Lower lobe of right lung (tissue), 2 donors: Measurements from ENCODE around the gene STX12. TPM values are rescaled to one million over a fixed set of nuclear protein-coding genes. Genes with fewer than 3 reads are reported as not detected.
A peak's percentile ranks its signal among the peaks of the same experiment; 100 is the strongest.

ENCODE experiments used
- ATAC-seq, 2 donors: fragments of 200-7000 bp; cut with Tn5 transposase; one replicate each; pipeline ENCODE4 v1.9.1; 2020 to 2022; ENCODE audit warnings: mild to moderate bottlenecking in 2 of 2, moderate library complexity in 2 of 2
- DNase-seq: peaks from one replicate; pipeline ENCODE4 v3.0.0-alpha.2; 2020
- H3K27ac ChIP-seq: fragments of 200-600 bp; one replicate; pipeline ENCODE4 v1.8.0; 2022
- H3K27me3 ChIP-seq: fragments of 200-600 bp; one replicate; pipeline ENCODE4 v1.8.0; 2022; ENCODE audit warnings: low read depth
- H3K36me3 ChIP-seq: fragments of 200-600 bp; one replicate; pipeline ENCODE4 v1.8.0; 2022; ENCODE audit warnings: mild to moderate bottlenecking
- H3K4me1 ChIP-seq: fragments of 200-600 bp; one replicate; pipeline ENCODE4 v1.8.0; 2022
- H3K4me3 ChIP-seq: fragments of 200-600 bp; one replicate; pipeline ENCODE4 v1.8.0; 2022; ENCODE audit warnings: mild to moderate bottlenecking
- H3K9me3 ChIP-seq: fragments of 200-600 bp; one replicate; pipeline ENCODE4 v1.8.0; 2022
- intact Hi-C: fragments of 100-400 bp; cut with DNase I; formaldehyde crosslinking; loops from one replicate; pipeline ENCODE4 v1.11.0; 2022
- total RNA-seq: library from RNA; stranded (reverse); fragmentation: NEBNext Ultra II Directional; extraction: Animal tissue kit (Norgen Biotek cat#: 25700); gene quantifications from one replicate; pipeline ENCODE4 v1.2.1, GENCODE V29; 2021
- TF ChIP-seq, protein P1 (sequence below): fragments of 200-600 bp; IDR thresholded peaks from one replicate; pipeline ENCODE4 v1.8.0; 2022; ENCODE audit warnings: antibody characterized with exemption, mild to moderate bottlenecking
- donor health status: DM: no; HTN: yes; CAD: no; lungs with severe emphysema.

Gene STX12
- total RNA-seq, 1 donor from 2014 or later = 91.0 TPM

DNA sequence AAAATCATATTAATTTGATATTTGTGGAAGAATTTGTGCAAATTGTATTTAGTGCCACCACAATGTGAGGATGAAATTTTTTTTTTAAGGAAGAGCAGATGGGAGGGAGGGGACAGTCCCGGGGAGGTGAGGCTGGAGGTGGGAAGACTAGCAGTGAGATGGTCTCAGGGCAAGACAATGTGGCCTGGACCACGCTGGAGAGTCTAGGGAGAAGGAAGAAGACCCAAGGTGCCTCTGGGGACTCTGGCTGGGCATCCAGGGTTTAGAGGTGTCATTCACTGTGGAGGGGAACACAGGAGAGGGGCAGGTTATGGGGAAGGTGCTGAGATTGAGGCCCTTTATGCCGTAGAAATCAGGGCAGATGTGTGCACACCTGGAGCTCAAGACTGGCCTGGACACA lies 89.0 kb downstream of the STX12 start:
- no peaks in the 10 kb centered on the region for H3K9me3 ChIP-seq
- H3K4me3 ChIP-seq = no peak overlapping the region
- DNase-seq (no peak), ATAC-seq (no peak)
- H3K4me1 ChIP-seq = peaks cover 24% of the 10 kb centered on the region
- H3K27ac ChIP-seq = peak overlapping the region; percentile 80
- intact Hi-C loops = no loop called here
- TF ChIP-seq, protein P1, sequence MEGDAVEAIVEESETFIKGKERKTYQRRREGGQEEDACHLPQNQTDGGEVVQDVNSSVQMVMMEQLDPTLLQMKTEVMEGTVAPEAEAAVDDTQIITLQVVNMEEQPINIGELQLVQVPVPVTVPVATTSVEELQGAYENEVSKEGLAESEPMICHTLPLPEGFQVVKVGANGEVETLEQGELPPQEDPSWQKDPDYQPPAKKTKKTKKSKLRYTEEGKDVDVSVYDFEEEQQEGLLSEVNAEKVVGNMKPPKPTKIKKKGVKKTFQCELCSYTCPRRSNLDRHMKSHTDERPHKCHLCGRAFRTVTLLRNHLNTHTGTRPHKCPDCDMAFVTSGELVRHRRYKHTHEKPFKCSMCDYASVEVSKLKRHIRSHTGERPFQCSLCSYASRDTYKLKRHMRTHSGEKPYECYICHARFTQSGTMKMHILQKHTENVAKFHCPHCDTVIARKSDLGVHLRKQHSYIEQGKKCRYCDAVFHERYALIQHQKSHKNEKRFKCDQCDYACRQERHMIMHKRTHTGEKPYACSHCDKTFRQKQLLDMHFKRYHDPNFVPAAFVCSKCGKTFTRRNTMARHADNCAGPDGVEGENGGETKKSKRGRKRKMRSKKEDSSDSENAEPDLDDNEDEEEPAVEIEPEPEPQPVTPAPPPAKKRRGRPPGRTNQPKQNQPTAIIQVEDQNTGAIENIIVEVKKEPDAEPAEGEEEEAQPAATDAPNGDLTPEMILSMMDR = no peak
- H3K36me3 ChIP-seq = no peaks in the 10 kb centered on the region
- no peaks in the 10 kb centered on the region for H3K27me3 ChIP-seq

DNA sequence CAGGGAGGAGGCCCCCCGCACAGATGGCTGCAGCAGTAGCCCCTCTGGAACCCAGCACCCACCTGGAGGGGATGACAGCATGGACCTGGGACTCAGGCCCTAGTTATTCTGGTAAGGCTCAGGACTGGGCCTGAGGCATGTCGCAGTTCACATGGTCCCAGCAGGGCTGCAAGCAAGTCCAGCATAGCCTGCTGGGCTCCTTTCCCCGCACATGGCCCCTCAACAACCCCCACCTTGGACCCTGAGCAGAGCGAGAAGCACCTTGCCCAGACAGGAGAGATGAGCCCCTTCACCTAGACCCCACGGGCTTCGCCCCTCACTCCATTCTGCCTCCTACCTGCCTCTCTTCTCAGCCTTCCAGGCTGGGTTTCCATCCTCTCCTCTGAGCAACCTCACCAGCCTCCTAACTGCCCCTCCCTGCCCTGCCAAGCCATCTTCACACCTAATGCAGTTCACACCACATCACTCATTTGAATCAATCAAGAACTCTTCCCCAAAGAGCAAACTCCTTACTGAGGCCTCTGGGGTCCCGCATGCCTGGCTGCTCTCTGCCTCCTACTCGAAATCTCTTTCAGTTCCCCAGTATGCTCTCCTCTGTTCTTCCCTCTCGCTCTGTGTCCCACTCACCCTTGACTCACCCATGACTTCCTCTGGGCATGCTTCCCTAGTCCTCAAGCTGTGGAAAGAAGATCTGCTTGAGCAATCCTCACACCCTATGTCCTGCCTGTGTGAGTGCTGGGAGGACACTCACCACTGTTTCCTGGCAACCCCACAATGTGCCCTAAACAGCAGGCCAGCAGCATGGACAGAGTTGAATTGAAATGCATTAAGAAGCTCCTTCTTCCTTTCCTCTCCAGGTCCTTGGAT lies 89.9 kb downstream of the STX12 start:
- intact Hi-C loops = no loop called here
- DNase-seq (peak; percentile 77), ATAC-seq (peak; percentile 80 to 90)
- H3K9me3 ChIP-seq = no peaks in the 10 kb centered on the region
- H3K36me3 ChIP-seq = no peaks in the 10 kb centered on the region
- H3K4me3 ChIP-seq = peak overlapping the region; percentile 11
- H3K27ac ChIP-seq = peak overlapping the region; percentile 80
- peaks cover 24% of the 10 kb centered on the region for H3K4me1 ChIP-seq
- no peaks in the 10 kb centered on the region for H3K27me3 ChIP-seq
- TF ChIP-seq, protein P1 = no peak

DNA sequence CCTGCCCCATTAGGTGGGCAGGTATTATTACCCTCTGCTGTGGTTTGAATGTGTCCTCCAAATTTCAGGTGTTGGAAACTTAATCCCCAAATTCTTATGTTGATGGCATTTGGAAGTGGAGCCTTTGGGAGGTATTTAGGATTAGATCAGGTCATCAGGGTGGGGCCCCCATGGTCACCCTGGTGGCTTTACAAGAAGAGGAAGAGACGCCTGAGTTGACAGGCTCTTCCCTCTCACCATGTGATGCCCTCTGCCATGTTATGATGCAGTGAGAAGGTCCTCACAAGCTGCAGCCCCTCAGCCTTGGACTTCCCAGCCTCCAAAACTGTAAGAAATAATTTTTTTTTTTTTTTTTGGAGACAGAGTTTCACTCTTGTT lies 90.5 kb downstream of the STX12 start:
- peak; percentile 77 for DNase-seq
- intact Hi-C loops = no loop called here
- TF ChIP-seq, protein P1 = no peak
- peak; percentile 74 to 78 for ATAC-seq
- Histone ChIP-seq H3K36me3 (no peaks in the 10 kb centered on the region), H3K4me3 (no peak overlapping the region), H3K27ac (peak overlapping the region; percentile 80), H3K4me1 (peaks cover 23% of the 10 kb centered on the region), H3K27me3 (no peaks in the 10 kb centered on the region), H3K9me3 (no peaks in the 10 kb centered on the region)

DNA sequence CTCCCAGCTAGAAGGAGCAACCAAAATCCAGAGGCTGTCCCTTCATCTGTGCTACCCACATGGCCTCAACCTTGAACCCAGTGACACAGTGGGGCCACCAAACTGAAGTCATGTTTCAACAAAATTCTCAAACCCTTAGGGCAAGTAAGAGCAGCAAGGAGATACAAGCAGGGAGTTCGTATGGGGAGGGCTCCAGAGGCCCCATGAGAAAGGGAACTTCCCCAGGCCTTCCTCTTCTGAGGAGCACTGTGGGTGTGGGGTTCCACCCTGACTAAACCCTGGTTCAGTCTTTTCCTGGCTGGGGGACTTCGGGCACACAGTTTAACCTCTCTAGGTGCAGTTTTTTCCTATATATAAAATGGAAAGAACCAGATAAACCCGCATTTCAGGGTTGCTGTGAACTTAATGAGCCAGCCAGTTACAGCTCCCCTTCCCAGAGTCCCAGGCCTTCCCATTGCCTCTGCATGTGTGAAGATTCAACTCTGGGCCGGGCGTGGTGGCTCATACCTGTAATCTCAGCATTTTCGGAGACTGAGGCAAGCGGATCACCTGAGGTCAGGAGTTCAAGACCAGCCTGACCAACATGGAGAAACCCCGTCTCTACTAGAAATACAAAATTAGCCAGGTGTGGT lies 91.4 kb downstream of the STX12 start:
- no peaks in the 10 kb centered on the region for H3K36me3 ChIP-seq
- DNase-seq (no peak), ATAC-seq (peak; percentile 67 to 70)
- intact Hi-C loops = no loop called here
- no peak overlapping the region for H3K4me3 ChIP-seq
- H3K27ac ChIP-seq = peak overlapping the region; percentile 80
- H3K9me3 ChIP-seq = no peaks in the 10 kb centered on the region
- TF ChIP-seq, protein P1 = no peak
- peaks cover 30% of the 10 kb centered on the region for H3K4me1 ChIP-seq
- H3K27me3 ChIP-seq = no peaks in the 10 kb centered on the region

DNA sequence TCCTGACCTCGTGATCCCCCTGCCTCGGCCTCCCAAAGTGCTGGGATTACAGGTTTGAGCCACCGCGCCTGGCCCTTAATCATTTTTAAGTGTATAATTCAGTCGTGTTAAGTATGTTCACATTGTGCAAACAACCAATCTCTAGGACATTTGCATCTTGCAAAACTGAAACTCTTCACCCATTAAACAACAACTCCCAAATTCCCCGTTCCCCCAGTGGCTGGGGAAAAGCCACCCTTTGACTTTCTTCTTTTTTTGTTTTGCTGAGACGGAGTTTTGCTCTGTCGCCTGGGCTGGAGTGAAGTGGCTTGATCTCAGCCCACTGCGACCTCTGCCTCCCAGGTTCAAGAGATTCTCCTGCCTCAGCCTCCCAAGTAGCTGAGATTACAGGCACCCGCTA lies 92.8 kb downstream of the STX12 start:
- Histone ChIP-seq H3K4me3 (no peak overlapping the region), H3K9me3 (no peaks in the 10 kb centered on the region), H3K27ac (peak overlapping the region; percentile 80), H3K36me3 (no peaks in the 10 kb centered on the region), H3K27me3 (no peaks in the 10 kb centered on the region), H3K4me1 (peaks cover 38% of the 10 kb centered on the region)
- TF ChIP-seq, protein P1 = no peak
- intact Hi-C loops = no loop called here
- no peak for ATAC-seq
- no peak for DNase-seq
